HL-60/S4 treated with retinoic acid at 250 ng/mL for 4 days and 3 days (cell line): ENCODE measurements around the gene THOP1.
"Not testable (repeated sequence)": the region's sequence is repeated elsewhere in the genome, so short reads cannot be mapped to it uniquely, and the experiment has no call there.

Source experiments
- in situ Hi-C: fragments of 300-500 bp; cut with MboI; formaldehyde crosslinking; loops from 2 replicates; pipeline ENCODE4 v1.7.0; 2022; ENCODE audit warnings: low sequenced_read_pairs

THOP1 gene

DNA sequence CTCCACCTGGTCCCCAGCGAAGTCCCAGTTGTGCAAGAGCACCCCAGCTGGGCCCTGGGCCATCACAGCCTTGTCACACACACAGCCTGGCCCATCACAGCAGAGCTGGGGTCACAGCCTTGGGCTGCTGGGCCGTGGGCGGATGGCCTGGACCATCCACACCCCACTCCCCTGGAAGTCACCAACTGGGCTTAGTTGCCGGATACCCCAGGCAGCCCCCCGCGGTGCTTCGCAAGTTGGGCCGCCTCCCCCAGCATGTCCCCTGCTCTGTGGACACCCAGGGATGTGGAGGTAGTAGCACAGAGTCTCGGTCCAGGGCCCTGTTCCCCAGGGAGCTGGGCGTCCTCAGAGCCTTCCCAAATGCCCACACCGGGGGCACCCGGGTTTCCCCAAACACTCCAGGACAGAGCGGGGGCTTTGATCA, 29.9 kb downstream of the THOP1 start:
- in situ Hi-C loops = no loop called here

DNA sequence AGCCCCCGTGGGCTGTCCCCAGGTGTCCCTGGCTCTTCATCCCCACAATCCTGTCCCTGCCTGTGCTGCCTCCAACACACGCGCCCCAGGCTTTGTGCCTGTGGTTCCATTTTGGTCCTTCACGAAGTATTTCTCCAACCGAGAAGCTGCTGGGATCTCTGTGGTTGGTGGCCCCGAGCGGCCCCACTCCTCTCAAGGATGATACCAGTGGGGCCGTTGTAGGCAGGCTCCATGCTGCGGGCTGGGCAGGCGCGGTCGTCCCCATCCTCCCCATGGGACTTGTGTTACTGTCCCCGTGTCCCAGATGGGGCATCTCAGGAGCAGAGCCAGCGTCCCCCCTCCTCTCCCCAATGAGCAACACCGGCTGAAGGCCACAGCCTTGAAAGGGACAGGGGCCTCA, 30.6 kb downstream of the THOP1 start:
- in situ Hi-C loops = no loop called here

DNA sequence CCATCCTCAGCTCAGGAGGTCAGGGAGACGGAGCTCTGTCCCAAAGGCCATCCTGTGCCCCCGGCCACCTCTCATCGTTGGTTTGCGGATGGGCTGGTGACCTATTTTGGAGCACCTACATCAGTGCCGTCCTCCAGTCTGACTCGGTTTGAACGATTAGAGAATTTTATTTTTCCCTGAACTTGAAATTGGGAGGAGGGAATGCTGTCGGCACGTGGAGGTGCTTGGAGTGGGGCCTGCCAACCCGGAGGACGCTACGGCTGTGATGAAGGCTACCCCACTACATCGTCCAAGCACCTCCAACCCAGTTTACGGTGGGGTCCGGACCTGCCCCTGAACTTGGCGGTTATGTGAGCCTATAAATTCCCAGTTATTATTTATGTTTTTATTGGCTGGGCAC, 31.3 kb downstream of the THOP1 start:
- in situ Hi-C loops = no loop called here

DNA sequence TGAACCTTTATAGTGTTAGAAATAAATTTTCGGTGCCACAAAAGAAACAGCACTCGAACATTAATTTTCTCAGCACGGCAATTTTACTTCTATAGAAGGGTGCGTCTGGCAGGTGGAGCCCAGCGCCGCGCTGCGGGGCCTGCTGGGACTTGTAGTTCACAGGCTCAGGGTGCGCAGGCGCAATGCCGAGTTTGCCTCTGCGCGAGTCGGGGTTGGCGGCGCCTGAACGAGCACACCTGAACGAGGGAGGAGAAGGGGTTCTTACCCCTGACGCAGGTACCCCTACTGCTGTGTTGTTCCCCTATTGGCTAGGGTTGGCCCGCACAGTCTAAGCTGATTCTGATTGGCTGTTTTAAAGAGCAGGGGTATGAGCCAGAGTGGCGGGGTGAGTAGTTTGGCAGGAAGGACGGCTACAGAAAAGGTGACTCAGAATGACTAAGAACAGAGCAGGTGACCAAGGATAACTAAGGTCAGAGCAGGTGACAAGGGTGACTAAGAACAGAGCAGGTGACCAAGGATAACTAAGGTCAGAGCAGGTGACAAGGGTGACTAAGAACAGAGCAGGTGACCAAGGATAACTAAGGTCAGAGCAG, 32.0 kb downstream of the THOP1 start:
- in situ Hi-C loops = not testable (repeated sequence)

DNA sequence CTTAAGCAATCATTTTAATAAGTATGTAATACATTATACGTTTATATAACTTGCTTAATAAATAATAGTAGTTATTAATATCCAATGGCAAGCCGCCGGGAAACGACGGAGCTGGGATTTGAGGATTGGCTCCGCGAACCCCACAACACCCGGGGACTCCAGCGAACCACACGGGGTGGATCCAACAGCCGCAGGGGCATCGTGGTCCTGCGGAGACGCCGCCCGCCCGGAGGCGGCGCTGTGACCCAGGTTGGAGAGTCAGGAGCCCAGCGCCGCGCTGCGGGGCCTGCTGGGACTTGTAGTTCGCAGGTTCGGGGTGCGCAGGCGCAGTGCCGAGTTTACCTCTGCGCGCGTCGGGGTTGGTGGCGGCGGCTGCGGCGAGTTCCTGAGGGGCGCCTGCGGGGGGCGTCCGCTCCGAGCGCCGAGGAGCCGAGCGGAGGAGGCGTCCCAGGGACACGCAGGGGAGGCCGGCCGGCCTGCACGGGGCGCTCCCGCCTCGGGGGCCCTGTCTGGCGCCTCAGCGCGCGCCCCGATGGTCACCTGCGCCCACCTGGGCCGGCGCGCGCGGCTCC, 34.3 kb downstream of the THOP1 start, which contains the start of gene ZNF554:
ZNF554 (plus strand) TSS at position 329 of the 572 bp plus-strand sequence; CDS start at position 533, 204 bp downstream.
- in situ Hi-C loops = no loop called here

DNA sequence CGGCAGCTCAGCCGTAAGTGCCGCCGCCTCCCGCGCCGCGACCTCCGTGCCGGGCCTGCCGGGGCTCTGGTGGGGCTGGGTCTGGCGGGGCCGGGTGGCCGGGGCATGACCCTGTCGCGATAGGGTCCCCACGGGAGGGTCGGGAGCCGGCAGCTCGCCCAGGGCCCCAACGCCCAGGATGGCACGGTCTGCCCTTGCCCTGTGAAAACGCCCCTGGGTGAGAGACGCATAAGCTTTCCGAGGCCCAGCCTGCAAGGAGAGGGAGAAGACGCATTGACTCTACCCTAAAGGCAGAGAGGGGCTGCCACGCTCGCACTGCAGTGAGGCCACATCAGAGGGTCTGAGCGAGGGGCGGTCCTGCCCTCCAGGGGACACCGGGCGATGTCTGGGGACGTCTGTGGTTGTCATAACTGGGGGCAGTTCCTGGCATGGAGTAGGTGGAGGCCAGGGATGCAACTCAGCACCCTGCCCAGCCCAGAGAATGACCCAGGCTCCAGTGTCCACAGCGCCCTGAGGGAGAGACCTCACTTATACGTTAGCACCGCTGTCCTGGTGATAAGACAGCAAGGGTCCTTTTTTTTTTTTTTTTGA, 34.9 kb downstream of the THOP1 start:
- in situ Hi-C loops = no loop called here

DNA sequence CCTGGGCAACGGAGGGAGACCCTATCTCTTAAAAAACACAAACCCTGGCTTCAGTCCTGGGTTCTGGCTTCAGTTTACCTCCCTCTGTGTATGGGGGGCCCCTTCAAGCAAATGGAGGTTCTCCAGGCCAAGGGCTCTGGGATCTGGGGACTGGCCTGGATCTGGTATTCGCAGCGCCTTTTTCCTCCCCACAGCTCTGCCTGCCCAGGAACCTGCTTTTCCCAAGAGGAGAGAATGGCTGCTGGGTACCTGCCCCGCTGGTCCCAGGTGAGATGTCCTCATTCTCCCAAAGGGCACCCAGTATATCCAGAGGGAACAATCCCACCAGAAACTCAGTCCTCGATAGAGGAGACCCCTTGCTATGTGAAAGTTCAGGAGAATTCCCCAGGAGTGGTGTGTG, 37.5 kb downstream of the THOP1 start:
- in situ Hi-C loops = no loop called here

DNA sequence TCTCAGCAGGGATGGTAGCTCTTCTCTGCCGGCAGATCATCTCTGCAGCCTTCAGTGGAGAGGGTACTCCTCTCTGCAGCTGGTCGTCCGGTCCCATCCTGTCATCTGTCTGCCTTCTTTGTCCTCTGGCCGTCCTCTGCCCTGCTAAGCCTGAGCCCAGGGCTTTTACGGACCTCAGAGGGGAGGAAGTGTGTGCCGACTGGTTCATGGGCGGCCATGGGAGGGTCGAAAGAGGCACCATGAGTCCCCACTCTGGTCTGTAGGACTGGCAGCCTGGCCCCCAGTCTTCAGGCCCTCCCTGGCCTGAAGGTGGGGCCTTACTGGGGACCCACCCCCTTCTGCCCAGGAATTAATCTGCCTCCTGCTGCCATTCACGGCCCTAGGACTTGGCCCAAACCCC, 38.3 kb downstream of the THOP1 start:
- in situ Hi-C loops = no loop called here

DNA sequence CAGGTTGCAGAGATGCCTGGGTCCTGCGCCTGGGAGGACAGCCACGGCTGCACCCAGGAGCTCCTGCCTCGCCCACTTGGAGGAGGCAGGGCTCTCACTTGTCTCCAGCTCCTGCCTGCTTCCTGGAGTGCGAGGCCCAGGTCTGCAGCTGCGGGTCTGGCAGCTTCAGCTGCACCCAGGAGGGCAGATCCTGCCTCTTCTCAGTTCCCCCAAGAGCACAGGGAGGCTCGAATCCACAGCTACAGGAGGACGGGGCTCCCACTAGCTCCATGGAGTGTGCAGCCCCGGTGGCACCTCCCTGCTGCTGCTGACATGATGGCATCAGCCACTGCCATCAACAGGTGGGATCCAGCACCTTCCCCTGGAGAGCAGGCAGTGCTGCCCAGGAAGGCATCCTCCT, 38.8 kb downstream of the THOP1 start:
- in situ Hi-C loops = no loop called here

DNA sequence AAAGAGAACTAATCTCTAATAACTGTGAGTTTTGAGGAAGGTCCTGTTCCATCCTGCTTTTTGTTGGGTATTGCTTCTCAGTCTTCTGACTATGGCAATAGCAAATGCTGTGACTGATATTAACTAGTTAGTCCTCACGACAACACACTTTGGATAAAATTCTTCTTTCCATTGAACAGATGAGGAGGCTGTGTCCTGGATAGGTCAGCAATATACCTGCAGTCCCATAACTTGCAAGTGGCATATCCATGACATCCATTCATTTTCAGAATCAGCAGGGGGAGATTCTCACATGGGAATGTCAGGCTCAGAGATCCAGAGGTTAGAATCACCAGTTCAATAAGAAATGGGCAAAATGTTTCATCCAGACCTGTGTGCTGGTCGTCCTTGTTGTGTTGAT, 41.7 kb downstream of the THOP1 start:
- in situ Hi-C loops = no loop called here

DNA sequence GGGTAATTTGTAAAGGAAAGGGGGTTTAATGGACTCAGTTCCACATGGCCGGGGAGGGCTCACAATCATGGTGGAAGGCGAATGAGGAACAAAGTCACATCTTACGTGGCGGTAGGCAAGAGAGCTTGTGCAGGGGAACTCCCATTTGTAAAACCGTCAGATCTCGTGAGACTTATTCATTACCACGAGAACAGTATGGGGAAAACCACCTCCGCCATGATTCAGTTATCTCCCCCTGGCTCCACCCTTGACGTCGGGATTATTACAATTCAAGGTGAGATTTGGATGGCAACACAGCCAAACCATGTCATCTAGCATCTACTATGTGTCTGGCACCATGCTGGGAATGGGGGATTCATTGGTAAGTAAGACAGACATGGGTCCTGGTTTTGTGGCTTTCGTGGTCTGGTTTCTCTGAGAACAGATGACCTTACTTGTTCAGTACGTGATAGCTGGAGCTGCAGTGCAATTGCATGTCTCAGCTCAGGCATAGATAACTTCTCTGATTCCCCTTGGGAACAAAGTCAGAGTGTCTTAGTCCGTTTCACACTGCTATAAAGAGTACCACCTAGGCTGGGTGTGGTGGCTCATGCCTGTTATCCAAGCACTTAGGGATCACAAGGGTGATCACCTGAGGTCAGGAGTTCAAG, 42.7 kb downstream of the THOP1 start:
- in situ Hi-C loops = no loop called here

DNA sequence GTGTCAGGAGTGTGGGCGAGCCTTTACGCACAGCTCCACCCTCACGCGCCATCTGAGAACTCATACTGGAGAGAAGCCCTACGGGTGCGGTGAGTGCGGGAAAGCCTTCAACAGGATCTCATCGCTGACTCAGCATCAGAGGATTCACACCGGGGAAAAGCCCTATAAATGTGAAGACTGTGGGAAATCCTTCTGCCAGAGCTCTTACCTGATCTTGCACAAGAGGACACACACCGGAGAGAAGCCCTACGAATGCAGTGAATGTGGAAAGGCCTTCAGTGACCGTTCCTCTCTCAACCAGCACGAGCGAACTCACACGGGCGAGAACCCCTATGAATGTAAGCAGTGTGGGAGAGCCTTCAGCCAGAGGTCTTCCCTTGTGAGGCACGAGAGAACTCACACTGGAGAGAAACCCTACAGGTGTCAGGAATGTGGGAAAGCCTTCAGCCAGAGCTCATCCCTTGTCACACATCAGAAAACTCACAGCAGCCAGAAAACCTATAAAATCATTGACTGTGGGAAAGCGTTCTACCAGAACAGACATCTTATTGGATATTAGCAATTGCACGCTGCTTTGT, 49.1 kb downstream of the THOP1 start:
- in situ Hi-C loops = no loop called here

DNA sequence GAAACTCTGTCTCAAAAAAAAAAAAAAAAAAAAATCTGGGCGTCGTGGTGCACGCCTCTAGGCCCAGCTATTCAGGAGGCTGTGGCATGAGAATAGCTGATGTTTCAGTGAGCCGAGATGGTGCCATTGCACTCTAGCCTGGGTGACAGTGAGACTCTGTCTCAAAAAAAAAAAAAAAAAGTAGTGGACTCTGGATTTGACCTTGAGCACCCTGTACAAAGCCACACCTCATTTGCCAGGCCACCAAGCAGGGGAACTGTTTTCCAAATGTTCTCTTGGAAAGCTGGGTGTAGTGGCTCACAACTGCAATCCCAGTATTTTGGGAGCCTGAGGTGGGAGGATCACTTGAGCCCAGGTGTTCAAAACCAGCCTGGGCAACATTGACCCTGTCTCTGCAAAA, 52.1 kb downstream of the THOP1 start:
- in situ Hi-C loops = no loop called here

DNA sequence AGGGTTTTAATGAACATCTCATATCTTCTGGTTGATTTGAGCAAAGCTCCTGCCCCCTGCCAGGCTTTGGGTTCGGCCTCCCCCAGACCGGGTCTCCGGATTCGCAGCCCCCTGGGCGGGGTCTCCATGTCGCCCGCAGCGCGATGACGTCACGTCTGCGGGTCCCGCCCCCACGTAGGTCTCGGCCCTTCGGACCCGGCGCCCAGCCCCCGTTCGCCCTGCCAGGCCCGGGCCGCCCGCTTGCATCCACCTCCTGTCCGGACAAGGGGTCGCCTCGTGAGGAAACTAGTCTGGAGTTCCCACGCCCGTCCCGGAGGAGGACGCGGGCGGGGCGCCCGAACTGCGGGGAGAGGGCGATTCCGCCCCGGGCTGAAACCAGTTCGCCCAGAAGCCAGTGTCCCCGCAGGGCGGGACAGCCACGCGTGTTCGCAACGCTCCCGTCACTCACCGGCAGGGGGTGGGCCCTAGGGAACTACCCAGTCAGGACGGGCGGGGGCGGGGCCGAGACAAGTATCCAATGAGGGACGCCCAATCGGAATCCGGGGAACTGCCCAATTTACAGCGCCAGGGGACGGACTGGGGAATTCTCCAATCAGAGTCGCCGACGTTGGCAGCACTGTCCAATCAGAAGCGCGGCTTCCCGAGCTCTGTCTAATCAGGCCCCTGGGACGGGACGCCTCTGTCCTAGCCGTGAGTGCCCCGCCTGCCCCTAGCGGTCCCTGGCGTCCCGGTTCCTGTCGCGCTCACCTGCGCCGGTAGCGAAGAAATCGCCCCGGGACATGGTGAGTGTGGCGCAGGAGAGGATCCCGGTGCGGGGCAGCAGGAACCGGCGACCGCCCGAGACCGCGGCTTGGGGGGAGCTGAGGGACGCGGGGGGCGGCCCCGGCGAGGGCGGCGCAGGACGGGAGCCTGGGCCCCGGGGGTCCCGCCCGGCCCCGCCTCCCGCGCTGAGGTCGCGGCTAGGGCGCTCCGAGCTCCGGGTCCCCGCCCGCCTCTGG, 55.8 kb downstream of the THOP1 start, which contains the start of gene ZNF555:
ZNF555 (plus strand) TSS at position 682 of the 998 bp plus-strand sequence; CDS start at position 780, 98 bp downstream.
- in situ Hi-C loops = no loop called here

DNA sequence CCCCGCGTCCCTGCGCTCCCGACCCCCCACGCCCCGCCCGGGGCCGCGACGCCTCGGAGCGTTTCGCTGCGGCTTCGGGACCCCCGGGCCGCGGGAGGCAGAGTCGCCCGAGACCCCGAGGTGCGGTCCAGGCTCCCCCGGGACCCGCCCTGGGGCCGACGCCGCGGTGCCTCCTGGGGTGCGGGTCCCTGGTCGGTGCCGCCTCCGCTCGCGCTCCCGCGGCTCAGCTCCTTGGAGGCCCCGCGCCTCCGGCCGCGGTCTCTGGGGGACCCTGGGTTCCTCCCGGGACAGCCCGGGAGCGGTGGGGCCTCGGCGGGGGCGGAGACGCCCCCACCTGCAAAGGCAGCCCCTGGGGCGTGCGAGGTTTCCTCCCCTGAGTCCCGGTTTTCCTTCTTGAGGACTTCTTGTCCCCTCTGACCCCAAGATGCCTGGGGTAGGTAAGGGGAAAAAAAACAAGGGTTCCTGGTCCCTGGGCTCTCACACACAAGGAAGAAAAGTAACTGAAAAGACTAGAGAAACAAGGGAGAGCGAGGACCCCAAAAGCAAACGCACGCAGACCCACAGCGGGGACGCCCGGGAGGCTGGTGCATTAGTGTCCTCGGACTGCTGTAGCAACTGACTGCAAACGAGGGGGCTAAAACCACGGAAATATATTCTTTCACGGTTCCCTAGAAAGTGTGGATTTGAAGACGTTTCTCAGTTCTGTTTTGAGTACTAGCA, 56.7 kb downstream of the THOP1 start:
- in situ Hi-C loops = no loop called here

DNA sequence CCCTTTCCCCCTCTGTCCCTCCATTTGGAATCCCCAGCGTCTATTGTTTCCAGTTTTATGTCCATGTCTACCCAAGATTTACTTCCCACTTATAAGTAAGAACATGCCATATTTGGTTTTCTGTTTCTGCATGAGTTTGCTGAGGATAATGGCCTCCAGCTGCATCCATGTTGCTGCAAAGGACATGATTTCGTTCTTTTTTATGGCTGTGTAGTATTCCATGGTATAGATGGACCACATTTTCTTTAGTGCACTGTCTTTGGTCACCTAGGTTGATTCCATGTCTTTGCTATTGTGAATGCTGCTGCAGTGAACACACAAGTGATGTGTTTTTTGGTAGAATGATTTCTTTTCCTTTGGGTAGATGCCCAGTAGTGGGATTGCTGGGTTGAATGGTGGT, 59.8 kb downstream of the THOP1 start:
- in situ Hi-C loops = no loop called here

DNA sequence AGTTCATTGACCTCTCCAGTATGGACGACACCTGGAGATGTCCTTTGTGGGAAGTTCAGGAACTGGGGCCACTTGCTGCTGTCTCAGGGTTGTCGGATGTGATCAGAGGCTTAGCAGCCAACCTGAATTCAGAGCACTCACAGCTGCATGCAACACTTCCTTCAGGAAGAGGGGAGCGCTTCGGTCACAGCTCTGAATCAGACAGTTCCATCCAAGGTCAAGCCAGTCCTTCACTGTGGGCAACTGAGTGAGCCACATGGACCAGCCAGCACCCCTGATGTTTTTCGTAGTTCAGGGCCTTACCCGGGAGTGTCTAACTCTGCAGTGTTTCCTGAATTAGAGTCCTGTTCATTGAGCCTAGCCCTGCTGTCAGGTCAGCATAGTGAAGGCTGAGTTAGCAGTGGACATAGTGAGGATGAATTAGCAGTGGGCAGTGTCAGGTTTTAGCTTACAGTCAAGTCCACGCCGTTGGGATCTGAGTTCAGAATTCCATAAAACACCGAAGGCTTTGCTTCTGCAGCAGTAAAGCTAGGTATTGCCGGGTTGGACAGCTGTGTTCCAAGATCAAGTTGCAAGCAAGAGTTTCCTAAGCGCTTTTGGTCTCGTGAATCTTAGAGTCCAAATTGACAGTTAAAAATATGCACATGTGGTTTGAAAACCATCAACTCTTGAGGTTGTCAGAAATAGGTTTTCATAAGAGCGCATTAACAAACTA, 61.0 kb downstream of the THOP1 start:
- in situ Hi-C loops = no loop called here

DNA sequence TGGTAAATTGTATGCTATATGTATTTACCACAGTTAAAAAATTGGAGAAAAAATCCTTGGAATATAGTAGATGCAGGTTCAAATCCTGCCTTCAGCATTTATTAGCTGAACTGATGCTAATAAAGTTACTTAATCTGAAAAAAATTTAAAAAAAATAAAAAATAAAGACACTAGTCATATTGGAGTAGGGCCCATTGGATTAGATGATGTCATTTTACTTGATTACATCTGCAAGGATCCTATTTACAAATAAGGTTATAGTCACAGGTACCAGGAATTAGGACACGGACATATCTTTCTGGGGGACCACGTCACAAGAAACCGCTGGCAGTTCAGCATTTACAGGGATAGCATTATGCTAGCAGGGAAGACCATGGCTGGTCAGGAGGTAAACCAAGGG, 62.2 kb downstream of the THOP1 start:
- in situ Hi-C loops = no loop called here

DNA sequence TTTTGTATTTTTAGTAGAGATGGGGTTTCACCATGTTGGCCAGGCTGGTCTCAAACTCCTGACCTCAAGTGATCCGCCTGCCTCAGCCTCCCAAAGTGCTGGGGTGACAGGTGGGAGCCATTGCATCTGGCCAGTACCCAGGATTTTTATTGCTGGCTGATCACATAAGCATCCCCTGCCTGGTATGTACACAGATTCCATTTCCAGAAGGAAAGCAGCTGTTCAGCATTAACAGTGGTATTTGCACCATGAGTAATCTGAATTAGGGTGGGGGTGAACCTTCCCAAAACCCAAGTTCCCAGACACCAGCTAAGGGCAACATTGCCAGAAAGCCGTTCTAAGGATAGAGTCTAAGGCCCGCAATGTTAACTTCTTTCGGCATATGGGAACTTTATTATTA, 63.3 kb downstream of the THOP1 start:
- in situ Hi-C loops = no loop called here
